Measurements from ENCODE around the gene ME3.

Gene ME3

DNA sequence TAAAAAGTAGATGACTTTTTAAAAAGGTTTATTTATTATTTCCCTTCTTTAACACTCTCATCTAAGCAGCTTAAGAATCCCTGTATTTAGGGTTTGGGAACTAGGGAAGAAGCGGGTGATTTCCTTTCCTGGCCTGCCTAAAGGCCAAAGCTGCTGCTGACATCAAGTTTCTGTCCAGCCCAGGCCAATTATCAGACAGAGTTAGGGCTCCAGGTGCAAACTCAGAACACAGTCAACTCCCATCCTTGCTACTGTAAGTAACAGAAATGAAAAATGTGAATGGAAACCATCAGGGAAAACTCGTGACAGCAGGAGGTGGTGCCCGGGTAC, 188.8 kb downstream of the ME3 start:
- TF ChIP-seq, protein P1, sequence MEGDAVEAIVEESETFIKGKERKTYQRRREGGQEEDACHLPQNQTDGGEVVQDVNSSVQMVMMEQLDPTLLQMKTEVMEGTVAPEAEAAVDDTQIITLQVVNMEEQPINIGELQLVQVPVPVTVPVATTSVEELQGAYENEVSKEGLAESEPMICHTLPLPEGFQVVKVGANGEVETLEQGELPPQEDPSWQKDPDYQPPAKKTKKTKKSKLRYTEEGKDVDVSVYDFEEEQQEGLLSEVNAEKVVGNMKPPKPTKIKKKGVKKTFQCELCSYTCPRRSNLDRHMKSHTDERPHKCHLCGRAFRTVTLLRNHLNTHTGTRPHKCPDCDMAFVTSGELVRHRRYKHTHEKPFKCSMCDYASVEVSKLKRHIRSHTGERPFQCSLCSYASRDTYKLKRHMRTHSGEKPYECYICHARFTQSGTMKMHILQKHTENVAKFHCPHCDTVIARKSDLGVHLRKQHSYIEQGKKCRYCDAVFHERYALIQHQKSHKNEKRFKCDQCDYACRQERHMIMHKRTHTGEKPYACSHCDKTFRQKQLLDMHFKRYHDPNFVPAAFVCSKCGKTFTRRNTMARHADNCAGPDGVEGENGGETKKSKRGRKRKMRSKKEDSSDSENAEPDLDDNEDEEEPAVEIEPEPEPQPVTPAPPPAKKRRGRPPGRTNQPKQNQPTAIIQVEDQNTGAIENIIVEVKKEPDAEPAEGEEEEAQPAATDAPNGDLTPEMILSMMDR (IDR thresholded peaks at IDR 0.05) = no peak

DNA sequence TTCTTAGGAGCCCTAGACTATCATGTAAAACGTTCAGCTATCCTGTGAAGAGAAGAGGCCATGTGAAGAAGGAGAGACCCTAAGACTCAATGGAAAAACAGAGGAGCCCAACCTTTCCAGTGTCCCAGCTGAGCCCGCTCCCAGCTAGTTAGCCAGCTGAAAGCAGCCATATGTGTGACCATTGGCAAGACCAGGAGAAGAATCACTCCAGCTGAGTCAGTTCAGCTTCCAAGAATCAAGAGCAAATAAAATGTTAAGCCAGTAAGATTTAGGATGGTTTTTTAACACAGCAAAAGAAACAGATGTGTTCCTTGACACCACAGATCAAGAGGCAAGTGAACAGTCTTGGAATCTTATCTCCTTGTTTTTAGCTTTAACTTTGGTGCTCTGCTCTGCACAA, 189.7 kb downstream of the ME3 start:
- TF ChIP-seq, protein P1 (IDR thresholded peaks at IDR 0.05) = no peak

DNA sequence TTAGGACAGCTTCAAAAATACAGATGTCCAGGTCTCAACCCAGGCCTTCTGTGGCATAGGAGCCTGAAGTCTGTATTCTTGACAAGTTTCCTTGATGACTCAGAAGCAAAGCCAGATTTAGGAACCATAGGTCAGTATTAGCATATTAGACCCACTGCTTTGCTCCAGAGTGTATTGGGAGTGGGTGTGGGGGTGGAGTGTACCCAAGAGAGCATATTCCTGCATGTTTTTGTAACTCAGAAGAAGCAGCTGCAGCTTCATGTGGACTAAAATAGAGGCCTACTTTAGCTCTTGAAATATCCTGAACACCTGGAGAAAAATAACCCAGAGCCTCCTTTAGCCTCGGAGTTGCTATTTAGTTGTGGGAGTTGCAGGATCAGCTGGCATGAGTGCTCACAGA, 191.0 kb downstream of the ME3 start:
- TF ChIP-seq, protein P1 (IDR thresholded peaks at IDR 0.05) = no peak

DNA sequence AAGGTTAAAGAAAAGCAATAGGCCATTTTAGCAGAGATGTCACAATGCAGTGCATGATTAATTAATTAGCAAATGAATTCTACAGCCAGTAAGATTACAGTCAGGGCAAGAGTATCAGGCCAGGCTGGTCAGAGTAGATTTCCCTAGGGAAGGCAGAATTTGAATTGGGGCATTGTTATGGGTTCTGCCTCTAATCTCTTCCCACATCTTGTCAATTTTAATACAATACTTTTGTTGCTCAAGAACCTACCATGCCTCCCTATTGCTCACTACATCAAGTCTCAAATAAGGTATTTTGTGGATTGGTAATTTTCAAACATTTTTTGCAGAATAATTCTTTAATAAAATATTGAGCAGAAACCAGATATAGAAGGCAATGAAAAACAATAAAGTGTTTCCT, 194.1 kb downstream of the ME3 start:
- TF ChIP-seq, protein P1 (IDR thresholded peaks at IDR 0.05) = no peak

DNA sequence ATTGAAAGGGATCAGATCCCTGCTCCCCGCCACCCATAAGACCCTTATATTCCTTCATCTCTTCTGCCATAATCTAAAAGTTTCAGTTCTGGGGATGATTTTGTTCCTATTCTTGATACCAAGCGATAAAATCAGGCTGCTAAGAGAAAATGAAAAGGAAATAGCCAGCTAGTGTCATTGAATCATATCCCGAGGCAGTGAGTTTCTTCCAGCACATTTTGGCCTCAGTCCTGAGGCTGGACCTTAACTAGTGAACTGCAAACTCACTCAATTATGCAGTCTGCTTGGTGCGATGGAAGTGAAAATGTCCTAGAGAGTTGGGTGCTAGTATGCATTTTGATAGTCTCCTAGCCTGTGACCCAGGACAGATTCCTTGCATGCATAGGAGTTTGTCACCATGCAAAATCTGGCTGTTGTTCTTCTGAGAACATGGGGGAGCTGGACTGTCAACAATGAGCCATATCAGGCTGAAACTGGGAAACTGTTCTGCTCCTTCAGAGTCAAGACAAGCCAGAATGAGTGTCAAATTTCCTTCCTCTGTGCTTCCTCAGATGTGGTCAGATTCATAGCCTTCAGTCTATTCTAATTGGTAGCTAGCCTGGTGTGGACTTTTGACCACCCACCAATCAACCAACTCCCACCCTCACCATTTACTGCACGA, 194.8 kb downstream of the ME3 start:
- TF ChIP-seq, protein P1 (IDR thresholded peaks at IDR 0.05) = no peak

DNA sequence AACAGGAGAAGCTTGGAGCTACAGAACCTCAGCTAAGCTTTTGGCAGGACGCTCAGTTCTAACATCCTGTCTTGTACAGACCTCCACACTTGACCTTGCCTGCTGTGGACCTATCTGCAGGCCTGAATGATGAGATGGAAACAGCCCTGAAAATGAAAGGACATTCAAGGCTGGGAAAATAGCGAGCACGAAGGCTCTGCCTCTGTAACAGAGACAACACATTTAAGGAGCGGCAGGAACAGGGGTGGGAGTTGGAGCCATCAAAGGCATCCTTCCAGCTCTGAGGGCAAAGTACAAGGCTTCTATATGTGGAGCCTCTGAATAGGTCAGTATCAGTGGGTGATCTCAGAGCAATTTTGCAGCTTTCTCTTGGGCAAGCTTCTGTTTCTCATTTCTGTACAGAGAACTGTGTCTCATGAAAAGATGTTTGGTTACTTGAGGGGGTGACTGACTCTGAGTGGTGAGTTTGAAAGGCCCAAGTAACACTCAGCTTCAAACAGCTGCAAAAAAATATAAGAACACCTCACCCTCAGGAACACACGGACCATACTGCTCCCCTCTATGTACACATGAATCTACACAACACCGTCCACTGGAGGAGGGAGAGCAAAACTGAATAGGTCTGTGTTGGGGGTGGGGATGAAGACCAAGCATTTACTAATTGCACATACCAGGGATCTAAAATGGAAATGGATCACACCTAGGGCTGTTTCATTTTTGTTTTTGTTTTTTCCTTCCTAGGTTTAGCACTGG, 196.1 kb downstream of the ME3 start:
- TF ChIP-seq, protein P1 (IDR thresholded peaks at IDR 0.05) = no peak

DNA sequence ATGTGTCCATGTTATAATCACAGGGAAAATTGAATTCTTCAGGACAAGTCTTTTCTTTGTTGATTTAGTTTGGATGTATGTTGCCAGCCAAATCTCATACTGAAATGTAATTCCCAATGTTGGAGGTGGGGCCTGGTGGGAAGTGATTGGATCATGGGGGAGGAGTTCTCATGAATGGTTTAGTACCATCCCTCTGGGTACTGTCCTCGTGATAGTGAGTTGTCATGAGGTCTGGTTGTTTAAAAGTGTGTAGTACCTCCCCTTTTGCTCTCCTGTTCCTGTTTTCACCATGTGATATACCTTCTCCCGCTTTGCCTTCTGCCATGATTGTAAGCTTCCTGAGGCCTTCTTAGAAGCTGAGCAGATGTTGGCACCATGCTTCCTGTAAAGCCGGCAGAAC, 197.4 kb downstream of the ME3 start:
- TF ChIP-seq, protein P1 (IDR thresholded peaks at IDR 0.05) = no peak

All from LNCAP (cell line).